Lower leg skin (tissue), 3 donors: Measurements from ENCODE around the gene FYTTD1.

Experiments
- CTCF ChIP-seq, 3 donors: fragments of 450-650 bp; IDR thresholded peaks; one replicate each; pipeline ENCODE4 v1.5.1; 2016; ENCODE audit warnings: antibody characterized with exemption in 3 of 3, mild to moderate bottlenecking in 3 of 3, moderate library complexity in 2 of 3
- POLR2A ChIP-seq, 2 donors: fragments of 450-650 bp; IDR thresholded peaks; one replicate each; pipeline ENCODE4 v1.6.1; 2016 to 2017; ENCODE audit warnings: antibody characterized with exemption in 2 of 2, mild to moderate bottlenecking in 1 of 2, moderate library complexity in 1 of 2

GRCh38 chr3:197700095-197700494 lies 49.6 kb upstream of the FYTTD1 start:
- no peak for TF ChIP-seq CTCF (IDR thresholded peaks at IDR 0.05)
- no peak for TF ChIP-seq POLR2A (IDR thresholded peaks at IDR 0.05)
